Body of pancreas (tissue), 4 donors: ENCODE results near the gene LRRC4. TPM values are rescaled to one million over a fixed set of nuclear protein-coding genes. Genes with fewer than 3 reads are reported as not detected.
A peak's percentile ranks its signal among the peaks of the same experiment; 100 is the strongest.

Experiments used
- ATAC-seq: fragments of 150-250 bp; one replicate; pipeline ENCODE4 v1.9.1; 2016
- DNase-seq, 4 donors: peaks; one replicate each; pipeline ENCODE4 v3.0.0-alpha.2; 2019
- H3K27ac ChIP-seq, 4 donors: fragments of 200-600 bp; sonication (generic); 1 replicate in 3 of 4; 2 replicates in 1 of 4; pipeline versions ENCODE4 v1.5.1 to v1.6.1; 2016 to 2019; ENCODE audit warnings: mild to moderate bottlenecking in 1 of 4, mixed read lengths in 1 of 4, moderate library complexity in 1 of 4
- H3K27me3 ChIP-seq, 2 donors: fragments of 200-600 bp; sonication (generic); one replicate each; pipeline ENCODE4 v1.6.0; 2016; ENCODE audit warnings: mild to moderate bottlenecking in 1 of 2
- H3K36me3 ChIP-seq, 2 donors: fragments of 200-600 bp; sonication (generic); replicated peaks in 1 of 2; 2 replicates each; pipeline ENCODE4 v1.5.1; 2016; ENCODE audit warnings: low read depth in 2 of 2; ENCODE audit not compliant: insufficient read depth in 1 of 2
- H3K4me1 ChIP-seq: fragments of 200-600 bp; sonication (generic); one replicate; pipeline ENCODE4 v1.6.0; 2016
- H3K4me3 ChIP-seq, 2 donors: fragments of 200-600 bp; sonication (generic); 1 replicate in 1 of 2; 2 replicates in 1 of 2; pipeline ENCODE4 v1.5.1; 2016 to 2019
- H3K9me3 ChIP-seq, 3 donors: fragments of 200-600 bp; sonication (generic); 1 replicate in 2 of 3; 2 replicates in 1 of 3; pipeline ENCODE4 v1.5.1; 2016
- POLR2A ChIP-seq, 3 donors: fragments of 450-650 bp; IDR thresholded peaks; one replicate each; pipeline ENCODE4 v1.6.1; 2016; ENCODE audit warnings: antibody characterized with exemption in 3 of 3, mild to moderate bottlenecking in 2 of 3
- WGBS, 2 donors: methylation state at CpG; one replicate each; pipeline ENCODE4 v1.1.5; 2017; 5-methylcytosine and 5-hydroxymethylcytosine counted together
- intact Hi-C: fragments of 100-400 bp; cut with DNase I; formaldehyde crosslinking; loops from one replicate; pipeline ENCODE4 v1.15.1; 2023
- total RNA-seq, 2 donors: library from RNA; depleted of rRNA; stranded (reverse); fragments of >200 nt; gene quantifications; one replicate each; pipeline ENCODE4 v1.1.0, GENCODE V29; 2016
- TF ChIP-seq, protein P1 (sequence below), 7 experiments: fragments of 450-650 bp in 4 of 7; fragments of 200-600 bp in 3 of 7; sonication (generic) in 3 of 7; IDR thresholded peaks; one replicate each; pipeline ENCODE4 v1.5.1; 2016 to 2019; ENCODE audit warnings: antibody characterized with exemption in 7 of 7

Gene LRRC4
- total RNA-seq, 2 donors from 2014 or later: under 0.01 to 0.33 TPM

DNA sequence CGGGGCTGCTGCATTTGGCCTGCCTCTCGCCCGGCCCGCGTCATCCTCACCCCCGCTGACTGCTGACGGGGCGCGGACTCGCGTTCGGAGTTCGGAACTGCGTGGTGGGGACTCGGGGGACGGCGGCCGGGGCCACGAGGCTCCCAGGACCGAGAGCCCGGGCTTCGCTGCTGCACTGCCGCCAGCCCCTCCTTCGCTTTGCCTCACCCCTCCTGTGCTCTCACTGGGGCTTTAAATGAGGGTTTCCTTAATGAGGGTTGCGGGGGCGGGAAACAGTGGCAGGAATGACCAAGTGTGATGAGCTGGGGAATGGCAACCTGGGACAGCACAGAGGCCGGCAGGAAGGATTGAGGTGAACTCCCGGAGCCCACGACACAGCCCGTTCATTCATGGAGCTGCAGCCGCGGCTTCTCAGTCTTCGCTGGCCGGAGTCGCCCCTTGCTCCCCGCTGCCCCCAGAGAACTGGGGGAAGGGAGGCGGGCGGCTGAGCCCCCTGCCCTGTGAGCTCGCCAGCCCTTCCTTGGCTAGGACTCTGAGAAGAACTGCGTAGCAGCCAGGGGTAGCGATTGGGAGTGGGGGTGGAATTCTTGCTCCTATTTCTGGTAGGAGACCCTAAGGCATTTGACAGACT lies 1.5 kb upstream of the LRRC4 start:
- H3K4me3 ChIP-seq: no peak overlapping the region
- H3K4me1 ChIP-seq: peaks cover 21% of the 10 kb centered on the region
- no peak for TF ChIP-seq POLR2A (IDR thresholded peaks at IDR 0.05)
- TF ChIP-seq, protein P1, sequence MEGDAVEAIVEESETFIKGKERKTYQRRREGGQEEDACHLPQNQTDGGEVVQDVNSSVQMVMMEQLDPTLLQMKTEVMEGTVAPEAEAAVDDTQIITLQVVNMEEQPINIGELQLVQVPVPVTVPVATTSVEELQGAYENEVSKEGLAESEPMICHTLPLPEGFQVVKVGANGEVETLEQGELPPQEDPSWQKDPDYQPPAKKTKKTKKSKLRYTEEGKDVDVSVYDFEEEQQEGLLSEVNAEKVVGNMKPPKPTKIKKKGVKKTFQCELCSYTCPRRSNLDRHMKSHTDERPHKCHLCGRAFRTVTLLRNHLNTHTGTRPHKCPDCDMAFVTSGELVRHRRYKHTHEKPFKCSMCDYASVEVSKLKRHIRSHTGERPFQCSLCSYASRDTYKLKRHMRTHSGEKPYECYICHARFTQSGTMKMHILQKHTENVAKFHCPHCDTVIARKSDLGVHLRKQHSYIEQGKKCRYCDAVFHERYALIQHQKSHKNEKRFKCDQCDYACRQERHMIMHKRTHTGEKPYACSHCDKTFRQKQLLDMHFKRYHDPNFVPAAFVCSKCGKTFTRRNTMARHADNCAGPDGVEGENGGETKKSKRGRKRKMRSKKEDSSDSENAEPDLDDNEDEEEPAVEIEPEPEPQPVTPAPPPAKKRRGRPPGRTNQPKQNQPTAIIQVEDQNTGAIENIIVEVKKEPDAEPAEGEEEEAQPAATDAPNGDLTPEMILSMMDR (IDR thresholded peaks at IDR 0.05): no peak
- no peak overlapping the region for H3K27ac ChIP-seq
- H3K27me3 ChIP-seq: no peaks in the 10 kb centered on the region
- 52 to 88% methylated on average over 17 to 34 of the region's 41 CpGs for WGBS, 2 donors
- no peaks in the 10 kb centered on the region for H3K36me3 ChIP-seq
- no peaks in the 10 kb centered on the region for H3K9me3 ChIP-seq
- DNase-seq (no peak), ATAC-seq (peak; percentile 16)
- intact Hi-C loops: no loop called here

DNA sequence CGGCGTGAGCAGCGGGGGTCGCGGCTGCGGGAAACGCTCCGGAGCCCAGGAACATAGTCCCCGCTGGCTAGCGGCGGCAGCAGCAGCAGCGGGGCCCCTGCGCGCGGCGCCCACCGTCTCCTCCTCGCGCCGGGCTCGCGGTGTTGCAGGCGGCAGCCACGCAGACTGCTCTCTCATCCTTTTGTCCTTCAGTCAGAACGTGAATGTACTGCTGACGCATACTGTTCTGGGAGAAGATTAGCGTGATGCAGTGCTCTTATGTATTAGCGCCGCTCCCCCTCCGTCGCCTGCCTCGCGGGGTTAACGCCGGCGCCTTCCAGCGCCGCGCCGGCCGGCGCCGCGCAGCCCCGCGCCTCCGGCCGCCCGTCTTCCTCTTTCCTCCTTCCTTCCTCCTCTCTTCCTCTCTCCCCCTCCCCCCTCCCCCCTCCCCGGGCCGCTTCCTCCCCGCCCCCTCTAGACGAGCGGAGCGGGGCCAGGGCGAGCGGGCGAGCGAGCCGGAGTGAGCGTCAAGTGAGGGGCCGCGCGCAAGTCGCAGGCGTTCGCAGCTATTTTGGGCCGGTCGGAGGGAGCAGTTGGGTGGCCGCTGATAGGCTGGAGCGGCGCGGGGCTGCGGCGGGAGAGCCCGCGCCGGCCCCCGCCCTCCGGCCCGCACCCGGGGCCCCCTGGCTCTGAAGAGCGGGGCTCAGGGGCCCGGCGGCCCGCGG lies 816 bp upstream of the LRRC4 start:
- no peaks in the 10 kb centered on the region for H3K9me3 ChIP-seq
- ATAC-seq (peak; percentile 43), DNase-seq (peak in 2 of 4 donors; percentile 30 to 52)
- 42 to 51% methylated on average over 40 to 72 of the region's 87 CpGs for WGBS, 2 donors
- H3K4me1 ChIP-seq: peaks cover 21% of the 10 kb centered on the region
- no peak overlapping the region for H3K4me3 ChIP-seq
- intact Hi-C loops: no loop called here
- TF ChIP-seq, protein P1 (IDR thresholded peaks at IDR 0.05): no peak
- TF ChIP-seq POLR2A (IDR thresholded peaks at IDR 0.05): peak in 1 of 3 donors; percentile 9
- no peaks in the 10 kb centered on the region for H3K36me3 ChIP-seq
- no peak overlapping the region for H3K27ac ChIP-seq
- no peaks in the 10 kb centered on the region for H3K27me3 ChIP-seq

DNA sequence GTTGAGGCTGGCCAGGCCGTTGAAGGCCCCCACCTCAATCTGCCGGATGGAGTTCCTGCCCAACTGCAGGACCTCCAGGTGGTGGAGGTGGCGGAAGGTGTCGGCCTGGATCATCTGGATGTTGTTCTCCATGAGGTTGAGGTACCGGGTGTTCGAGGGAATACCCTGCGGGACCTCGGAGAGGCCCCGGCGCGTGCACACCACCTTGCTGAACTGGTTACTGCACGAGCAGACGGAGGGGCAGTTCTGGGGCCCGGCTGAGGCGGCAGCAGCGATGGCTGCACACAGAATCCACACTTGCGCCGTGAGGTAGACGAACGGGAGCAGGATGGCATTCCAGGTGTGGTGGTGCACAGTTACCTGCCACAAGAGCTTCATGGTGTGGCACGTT lies 979 bp downstream of the LRRC4 start:
- Histone ChIP-seq H3K4me3 (no peak overlapping the region), H3K4me1 (peaks cover 21% of the 10 kb centered on the region), H3K36me3 (no peaks in the 10 kb centered on the region), H3K27ac (no peak overlapping the region), H3K27me3 (no peaks in the 10 kb centered on the region), H3K9me3 (no peaks in the 10 kb centered on the region)
- 98% methylated on average over 21 of the region's 21 CpGs for WGBS, 2 donors
- TF ChIP-seq, protein P1 (IDR thresholded peaks at IDR 0.05): no peak
- no peak for TF ChIP-seq POLR2A (IDR thresholded peaks at IDR 0.05)
- intact Hi-C loops: no loop called here
- ATAC-seq (no peak), DNase-seq (no peak)

DNA sequence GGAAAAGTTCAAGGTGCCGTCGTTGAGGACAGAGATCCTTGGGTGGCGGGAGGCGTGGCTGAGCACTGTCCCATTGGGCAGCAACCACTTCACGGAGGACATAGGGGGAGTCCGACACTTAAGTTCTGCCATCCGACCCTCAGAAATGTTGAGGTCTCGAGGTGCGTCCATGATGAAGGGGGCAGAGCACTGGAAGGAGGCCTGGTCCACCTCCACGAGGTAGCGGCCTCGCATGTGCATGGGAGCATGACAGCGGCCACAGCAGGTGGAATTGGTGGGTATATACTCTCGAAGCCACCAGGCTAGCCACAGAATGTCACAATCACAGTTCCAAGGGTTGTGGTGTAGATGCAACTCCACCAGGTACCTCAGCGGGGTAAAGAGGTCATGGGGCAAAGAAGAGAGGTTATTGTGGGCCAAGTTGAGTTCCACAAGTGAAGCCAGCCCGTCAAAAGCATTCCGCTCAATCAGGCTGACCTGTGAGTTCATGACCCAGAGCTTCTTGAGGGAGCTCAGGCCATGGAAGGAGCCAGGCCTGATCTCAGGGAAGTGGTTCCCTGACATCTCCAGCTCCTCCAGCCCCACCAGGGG lies 1.7 kb downstream of the LRRC4 start:
- TF ChIP-seq POLR2A (IDR thresholded peaks at IDR 0.05): no peak
- TF ChIP-seq, protein P1 (IDR thresholded peaks at IDR 0.05): no peak
- ATAC-seq: no peak
- H3K36me3 ChIP-seq: no peaks in the 10 kb centered on the region
- peaks cover 17% of the 10 kb centered on the region for H3K4me1 ChIP-seq
- no peaks in the 10 kb centered on the region for H3K27me3 ChIP-seq
- no peak overlapping the region for H3K4me3 ChIP-seq
- intact Hi-C loops: no loop called here
- H3K9me3 ChIP-seq: no peaks in the 10 kb centered on the region
- DNase-seq: no peak
- H3K27ac ChIP-seq: no peak overlapping the region
- 89 to 90% methylated on average over 6 to 17 of the region's 17 CpGs for WGBS, 2 donors
